Erythroblast (primary cell): ENCODE measurements around the gene TBPL1.

ENCODE experiments used
- DNase-seq, 2 experiments: peaks; one replicate each; lab custom pipeline; 2025; lab: John Stamatoyannopoulos, UW
- GATA1 ChIP-seq: IDR thresholded peaks from 2 replicates; pipeline ENCODE4 v1.6.1; 2011; ENCODE audit warnings: low read depth, mild to moderate bottlenecking, control low read depth, low read length, moderate library complexity
- POLR2A ChIP-seq: IDR thresholded peaks from 2 replicates; pipeline ENCODE4 v1.6.1; 2011; ENCODE audit warnings: mild to moderate bottlenecking, low read length

Gene TBPL1

GRCh38 chr6:133939778-133940667, 13.0 kb upstream of the TBPL1 start:
- peak in 1 of 2 experiments; percentile 9 for DNase-seq
- TF ChIP-seq GATA1: no peak

GRCh38 chr6:133945158-133945557, 7.9 kb upstream of the TBPL1 start:
- peak in 1 of 2 experiments; percentile 18 for DNase-seq
- no peak for TF ChIP-seq POLR2A
- no peak for TF ChIP-seq GATA1

- DNase-seq: peak; percentile 25 to 31
- TF ChIP-seq POLR2A: no peak
- no peak for TF ChIP-seq GATA1
These were observed 5.6 kb upstream of the TBPL1 start for GRCh38 chr6:133947302-133947900.

- TF ChIP-seq POLR2A (no peak), GATA1 (no peak)
- DNase-seq: no peak
These were observed 4.6 kb upstream of the TBPL1 start for GRCh38 chr6:133948472-133948871.

- DNase-seq: no peak
These were observed 1.8 kb upstream of the TBPL1 start for GRCh38 chr6:133951227-133951626.

GRCh38 chr6:133951881-133952814, 876 bp upstream of the TBPL1 start:
- peak; percentile 59 to 74 for DNase-seq
- TF ChIP-seq GATA1: no peak
- TF ChIP-seq POLR2A: no peak

More at GRCh38 chr6:133951227-133951626, 1.8 kb upstream of the TBPL1 start:
- TF ChIP-seq POLR2A: no peak
- TF ChIP-seq GATA1: no peak

- TF ChIP-seq POLR2A (no peak), GATA1 (no peak)
- DNase-seq: peak; percentile 76 to 78
These were observed 801 bp downstream of the TBPL1 start for GRCh38 chr6:133953634-133954415.

GRCh38 chr6:133954657-133955576, 1.9 kb downstream of the TBPL1 start:
- DNase-seq: peak; percentile 47 to 70
- TF ChIP-seq GATA1 (no peak), POLR2A (peak; percentile 26)

GRCh38 chr6:133955582-133956415, 2.8 kb downstream of the TBPL1 start:
- TF ChIP-seq POLR2A (no peak), GATA1 (no peak)
- peak; percentile 38 to 77 for DNase-seq

- peak; percentile 40 to 77 for DNase-seq
- TF ChIP-seq POLR2A (no peak), GATA1 (no peak)
These were observed 3.5 kb downstream of the TBPL1 start for GRCh38 chr6:133956416-133957049.
